WTC11 (cell line): Measurements from ENCODE around the gene CD96. TPM values are rescaled to one million over a fixed set of nuclear protein-coding genes. Genes with fewer than 3 reads are reported as not detected.

Source experiments
- ATAC-seq: fragments of 200-7000 bp; cut with Tn5 transposase; 2 replicates; pipeline ENCODE4 v1.10.0; 2021; ENCODE audit warnings: mild to moderate bottlenecking, moderate library complexity
- CTCF ChIA-PET: fragments of 300-600 bp; sonication (Branson Sonifier 250); formaldehyde crosslinking; loops from one replicate; lab custom pipeline; 2021; ENCODE audit warnings: antibody characterized with exemption; lab: Charles Lee
- POLR2A ChIA-PET: fragments of 350-600 bp; sonication (Branson Sonifier 250); formaldehyde crosslinking; loops from one replicate; lab custom pipeline; 2021; ENCODE audit warnings: antibody characterized with exemption; lab: Charles Lee
- DNase-seq: peaks from one replicate; pipeline ENCODE4 v3.0.0; 2021; ENCODE audit warnings: low spot score
- H3K27ac Mint-ChIP-seq: 2 replicates; pipeline ENCODE4 v1.8.0; 2021; ENCODE audit warnings: mixed read lengths
- H3K27me3 Mint-ChIP-seq: 2 replicates; pipeline ENCODE4 v1.8.0; 2021; ENCODE audit warnings: low read depth, mild to moderate bottlenecking, moderate library complexity, mixed read lengths
- H3K36me3 Mint-ChIP-seq: 2 replicates; pipeline ENCODE4 v1.8.0; 2021; ENCODE audit warnings: mixed read lengths
- H3K4me1 Mint-ChIP-seq: 2 replicates; pipeline ENCODE4 v1.8.0; 2022; ENCODE audit warnings: mixed read lengths
- H3K4me3 Mint-ChIP-seq: 2 replicates; pipeline ENCODE4 v1.8.0; 2021; ENCODE audit warnings: mild to moderate bottlenecking, moderate library complexity, mixed read lengths
- H3K9me3 Mint-ChIP-seq: 2 replicates; pipeline ENCODE4 v1.8.0; 2021; ENCODE audit warnings: mixed read lengths
- AR ChIP-seq: fragments of 250-450 bp; sonication (Bioruptor Pico); IDR thresholded peaks from 2 replicates; pipeline ENCODE4 v1.9.0; 2021; ENCODE audit warnings: mild to moderate bottlenecking
- ATF6 ChIP-seq: sonication (generic); formaldehyde crosslinking; IDR thresholded peaks from 2 replicates; pipeline ENCODE4 v1.8.1; 2023; ENCODE audit warnings: mild to moderate bottlenecking, missing genetic modification reagents
- CBFB ChIP-seq: sonication (generic); formaldehyde crosslinking; IDR thresholded peaks from 2 replicates; pipeline ENCODE4 v1.8.1; 2022; ENCODE audit warnings: mild to moderate bottlenecking, low read depth, missing genetic modification reagents
- CTCF ChIP-seq: fragments of 200-600 bp; IDR thresholded peaks from 2 replicates; pipeline ENCODE4 v1.8.0; 2022; ENCODE audit warnings: antibody characterized with exemption
- GABPB1 ChIP-seq: sonication (generic); formaldehyde crosslinking; IDR thresholded peaks from 2 replicates; pipeline ENCODE4 v1.8.1; 2023; ENCODE audit warnings: mild to moderate bottlenecking, missing genetic modification reagents
- GRHL2 ChIP-seq: fragments of 250-450 bp; sonication (Bioruptor Pico); IDR thresholded peaks from 2 replicates; pipeline ENCODE4 v1.8.0; 2022; ENCODE audit warnings: mild to moderate bottlenecking, moderate library complexity; ENCODE audit not compliant: insufficient replicate concordance, severe bottlenecking
- HMGA2 ChIP-seq: fragments of 250-450 bp; sonication (Bioruptor Pico); IDR thresholded peaks from 2 replicates; pipeline ENCODE4 v1.4.0; 2021; ENCODE audit warnings: mild to moderate bottlenecking, moderate library complexity
- HMGXB4 ChIP-seq: sonication (generic); formaldehyde crosslinking; IDR thresholded peaks from 2 replicates; pipeline ENCODE4 v1.8.1; 2023; ENCODE audit warnings: mild to moderate bottlenecking, moderate library complexity, missing genetic modification reagents
- IRF2 ChIP-seq: sonication (generic); formaldehyde crosslinking; IDR thresholded peaks from 2 replicates; pipeline ENCODE4 v1.8.0; 2022; ENCODE audit warnings: low read depth, missing genetic modification reagents, borderline replicate concordance
- JUN ChIP-seq: sonication (generic); formaldehyde crosslinking; IDR thresholded peaks from 2 replicates; pipeline ENCODE4 v1.8.0; 2023; ENCODE audit warnings: mild to moderate bottlenecking, missing genetic modification reagents
- NFE2L1 ChIP-seq: sonication (generic); formaldehyde crosslinking; IDR thresholded peaks from 2 replicates; pipeline ENCODE4 v1.8.1; 2023; ENCODE audit warnings: missing genetic modification reagents
- NR3C1 ChIP-seq: sonication (generic); formaldehyde crosslinking; conservative IDR thresholded peaks from 2 replicates; pipeline ENCODE4 v1.8.1; 2023; ENCODE audit warnings: low read depth, mild to moderate bottlenecking, missing genetic modification reagents
- PREB ChIP-seq: sonication (generic); formaldehyde crosslinking; IDR thresholded peaks from 2 replicates; pipeline ENCODE4 v1.8.1; 2022; ENCODE audit warnings: mild to moderate bottlenecking, missing genetic modification reagents, moderate library complexity, borderline replicate concordance
- RORB ChIP-seq: fragments of 250-450 bp; sonication (Bioruptor Pico); IDR thresholded peaks from 2 replicates; pipeline ENCODE4 v1.9.0; 2021; ENCODE audit warnings: mild to moderate bottlenecking
- SMAD3 ChIP-seq: sonication (generic); formaldehyde crosslinking; IDR thresholded peaks from 2 replicates; pipeline ENCODE4 v1.8.0; 2022; ENCODE audit warnings: missing genetic modification reagents, mild to moderate bottlenecking, borderline replicate concordance
- SMAD4 ChIP-seq: sonication (generic); formaldehyde crosslinking; IDR thresholded peaks from 2 replicates; pipeline ENCODE4 v1.8.0; 2022; ENCODE audit warnings: mild to moderate bottlenecking, missing genetic modification reagents
- SOX15 ChIP-seq: fragments of 250-450 bp; sonication (Bioruptor Pico); IDR thresholded peaks from 2 replicates; pipeline ENCODE4 v1.9.0; 2021; ENCODE audit warnings: mild to moderate bottlenecking
- SP1 ChIP-seq: sonication (generic); formaldehyde crosslinking; conservative IDR thresholded peaks from 2 replicates; pipeline ENCODE4 v1.8.1; 2022; ENCODE audit warnings: missing genetic modification reagents
- TCF7 ChIP-seq: sonication (generic); formaldehyde crosslinking; IDR thresholded peaks from 2 replicates; pipeline ENCODE4 v1.8.0; 2022; ENCODE audit warnings: mild to moderate bottlenecking, low read depth, missing genetic modification reagents, moderate library complexity
- TEAD1 ChIP-seq: sonication (generic); formaldehyde crosslinking; IDR thresholded peaks from 2 replicates; pipeline ENCODE4 v1.8.0; 2022; ENCODE audit warnings: mild to moderate bottlenecking, missing genetic modification reagents
- ZNF263 ChIP-seq: sonication (generic); formaldehyde crosslinking; IDR thresholded peaks from 2 replicates; pipeline ENCODE4 v1.8.1; 2022; ENCODE audit warnings: low read depth, mild to moderate bottlenecking, moderate library complexity, missing genetic modification reagents
- ZNF416 ChIP-seq: fragments of 250-450 bp; sonication (Bioruptor Pico); IDR thresholded peaks from 2 replicates; pipeline ENCODE4 v1.9.0; 2021; ENCODE audit warnings: mild to moderate bottlenecking, inconsistent platforms
- ZNF671 ChIP-seq: fragments of 250-450 bp; sonication (Bioruptor Pico); IDR thresholded peaks from 2 replicates; pipeline ENCODE4 v1.8.0; 2021; ENCODE audit warnings: mild to moderate bottlenecking
- total RNA-seq: library from RNA; stranded (reverse); gene quantifications from 3 replicates; pipeline ENCODE4 v1.2.3, GENCODE V29; 2021

Gene CD96
- total RNA-seq, 1 experiment from 2014 or later: 0.33 TPM

- no peak for TF ChIP-seq HMGXB4 (CRISPR knock-in tag)
- TF ChIP-seq RORB (CRISPR knock-in tag): no peak
- no peak for TF ChIP-seq SOX15 (CRISPR knock-in tag)
- no peak for TF ChIP-seq NR3C1
- no peak for TF ChIP-seq IRF2 (CRISPR knock-in tag)
- no peak for TF ChIP-seq ZNF263 (CRISPR knock-in tag)
- no peak for TF ChIP-seq CBFB (CRISPR knock-in tag)
- TF ChIP-seq TEAD1 (CRISPR knock-in tag): no peak
- no peak for TF ChIP-seq GABPB1
- TF ChIP-seq SMAD4 (CRISPR knock-in tag): no peak
- no peak for TF ChIP-seq SP1 (CRISPR knock-in tag)
Measured at GRCh38 chr3:111582120-111582474, 40.1 kb downstream of the CD96 start (continued).

GRCh38 chr3:111584744-111585143, 42.7 kb downstream of the CD96 start:
- no peaks in the 10 kb centered on the region for H3K4me1 Mint-ChIP-seq
- TF ChIP-seq TCF7 (CRISPR knock-in tag) (no peak), NFE2L1 (no peak), ZNF671 (CRISPR knock-in tag) (no peak), CTCF (no peak), ATF6 (CRISPR knock-in tag) (no peak), IRF2 (CRISPR knock-in tag) (no peak), GRHL2 (CRISPR knock-in tag) (no peak), PREB (no peak), AR (no peak), JUN (no peak), HMGA2 (CRISPR knock-in tag) (no peak), SMAD3 (CRISPR knock-in tag) (no peak), ZNF416 (CRISPR knock-in tag) (no peak)
- no peaks in the 10 kb centered on the region; the same call in 1 of the 2 replicates for H3K27me3 Mint-ChIP-seq
- no peak for DNase-seq
- ATAC-seq: no peak
- peaks cover 49% of the 10 kb centered on the region for H3K9me3 Mint-ChIP-seq
- no peak overlapping the region for H3K27ac Mint-ChIP-seq
- ChIA-PET POLR2A (interaction anchor here (0.6 kb wide), 1 partner anchor 146 kb away, joined by 4 read pairs; no protein-coding TSS in a partner anchor), CTCF (no interaction called here)
- H3K36me3 Mint-ChIP-seq: peaks cover 24% of the 10 kb centered on the region
- H3K4me3 Mint-ChIP-seq: no peak overlapping the region
